GM13976 (cell line): ENCODE results near the gene MBTPS1.

ENCODE experiments used
- DNase-seq: peaks from one replicate; pipeline ENCODE4 v3.0.0; 2012; ENCODE audit warnings: low spot score
- in situ Hi-C: fragments of 300-500 bp; cut with MboI; formaldehyde crosslinking; loops from one replicate; pipeline ENCODE4 v1.12.0; 2022; ENCODE audit warnings: low sequenced_read_pairs, mixed read lengths, inconsistent platforms; ENCODE audit not compliant: unreplicated experiment
- TF ChIP-seq, protein P1 (sequence below): IDR thresholded peaks from 2 replicates; pipeline ENCODE4 v1.5.1; 2012; ENCODE audit warnings: borderline replicate concordance, mild to moderate bottlenecking; ENCODE audit not compliant: insufficient read depth; ENCODE audit errors: extremely low read depth, missing control alignments, control extremely low read depth

The MBTPS1 gene

GRCh38 chr16:84111525-84111924 lies 5.2 kb downstream of the MBTPS1 start:
- no peak for DNase-seq
- in situ Hi-C loops = no loop called here
- TF ChIP-seq, protein P1, sequence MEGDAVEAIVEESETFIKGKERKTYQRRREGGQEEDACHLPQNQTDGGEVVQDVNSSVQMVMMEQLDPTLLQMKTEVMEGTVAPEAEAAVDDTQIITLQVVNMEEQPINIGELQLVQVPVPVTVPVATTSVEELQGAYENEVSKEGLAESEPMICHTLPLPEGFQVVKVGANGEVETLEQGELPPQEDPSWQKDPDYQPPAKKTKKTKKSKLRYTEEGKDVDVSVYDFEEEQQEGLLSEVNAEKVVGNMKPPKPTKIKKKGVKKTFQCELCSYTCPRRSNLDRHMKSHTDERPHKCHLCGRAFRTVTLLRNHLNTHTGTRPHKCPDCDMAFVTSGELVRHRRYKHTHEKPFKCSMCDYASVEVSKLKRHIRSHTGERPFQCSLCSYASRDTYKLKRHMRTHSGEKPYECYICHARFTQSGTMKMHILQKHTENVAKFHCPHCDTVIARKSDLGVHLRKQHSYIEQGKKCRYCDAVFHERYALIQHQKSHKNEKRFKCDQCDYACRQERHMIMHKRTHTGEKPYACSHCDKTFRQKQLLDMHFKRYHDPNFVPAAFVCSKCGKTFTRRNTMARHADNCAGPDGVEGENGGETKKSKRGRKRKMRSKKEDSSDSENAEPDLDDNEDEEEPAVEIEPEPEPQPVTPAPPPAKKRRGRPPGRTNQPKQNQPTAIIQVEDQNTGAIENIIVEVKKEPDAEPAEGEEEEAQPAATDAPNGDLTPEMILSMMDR = no peak

GRCh38 chr16:84110527-84110926 lies 6.2 kb downstream of the MBTPS1 start:
- no peak for DNase-seq
- TF ChIP-seq, protein P1 = no peak
- in situ Hi-C loops = no loop called here

- DNase-seq = no peak
- in situ Hi-C loops = no loop called here
- TF ChIP-seq, protein P1 = no peak
Observed at GRCh38 chr16:84109598-84110335, 7.0 kb downstream of the MBTPS1 start.

- TF ChIP-seq, protein P1 = no peak
- no peak for DNase-seq
- in situ Hi-C loops = no loop called here
Observed at GRCh38 chr16:84107921-84108320, 8.8 kb downstream of the MBTPS1 start.

DNA sequence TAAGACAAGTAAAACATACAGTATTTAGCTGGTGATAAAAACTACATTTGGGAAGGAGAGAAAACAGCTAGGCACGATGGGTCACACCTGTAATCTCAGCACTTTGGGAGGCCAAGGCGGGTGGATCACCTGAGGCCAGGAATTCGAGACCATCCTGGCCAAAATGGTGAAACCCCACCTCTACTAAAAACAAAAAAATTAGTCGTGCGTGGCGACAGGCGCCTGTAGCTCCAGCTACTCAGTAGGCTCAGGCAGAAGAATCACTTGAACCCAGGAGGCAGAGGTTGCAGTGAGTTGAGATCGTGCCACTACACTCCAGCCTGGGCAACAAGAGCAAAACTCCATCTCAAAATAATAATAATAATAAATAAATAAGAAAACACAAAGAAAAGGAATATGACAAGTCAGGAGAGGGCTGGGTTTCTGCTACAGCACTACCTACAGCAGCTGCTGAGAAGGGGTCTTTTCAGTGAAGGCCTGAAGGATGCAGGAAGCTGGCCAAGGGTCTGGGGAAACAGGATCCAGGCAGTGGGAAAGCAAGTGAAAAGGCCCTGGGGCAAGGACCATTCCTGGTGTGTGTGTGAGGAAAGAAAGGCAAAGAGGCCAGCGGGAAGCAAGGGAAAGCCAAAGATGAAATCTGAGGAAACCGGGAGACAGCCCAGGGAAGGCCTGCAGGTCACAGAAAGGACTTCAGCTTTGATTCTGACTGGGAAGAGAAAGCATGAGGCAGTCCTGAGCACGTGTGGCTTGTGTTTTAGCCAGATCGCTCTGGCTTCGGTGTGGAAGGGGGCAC lies 10.6 kb downstream of the MBTPS1 start:
- TF ChIP-seq, protein P1 = no peak
- no peak for DNase-seq
- in situ Hi-C loops = no loop called here

DNA sequence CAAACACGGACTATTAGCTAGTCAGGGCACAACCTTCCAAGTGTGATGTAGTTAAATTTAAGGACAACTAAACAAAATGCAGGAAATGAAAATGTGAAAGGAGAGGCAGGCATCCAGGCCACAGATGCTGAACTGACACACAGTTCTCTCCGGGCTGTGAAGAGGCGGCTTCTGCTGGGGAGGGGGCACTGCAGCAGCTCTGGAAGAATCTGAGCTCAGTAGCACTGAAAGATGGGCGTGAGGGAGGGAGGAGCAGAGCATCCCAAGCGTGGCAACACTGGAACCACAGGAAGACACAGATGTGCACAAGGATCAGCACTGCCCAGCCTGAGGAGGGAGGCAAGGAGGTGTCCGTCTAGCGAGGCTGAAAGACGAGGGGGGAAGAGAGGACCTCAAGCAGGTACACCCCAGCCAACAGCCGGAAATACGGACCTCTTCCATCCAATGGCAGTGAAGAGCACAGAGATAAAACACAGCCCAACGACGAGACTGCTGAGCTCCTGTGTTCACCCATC lies 11.4 kb downstream of the MBTPS1 start:
- TF ChIP-seq, protein P1 = no peak
- in situ Hi-C loops = no loop called here
- DNase-seq = no peak
